ENCODE results near the gene SPSB1.

Gene SPSB1

DNA sequence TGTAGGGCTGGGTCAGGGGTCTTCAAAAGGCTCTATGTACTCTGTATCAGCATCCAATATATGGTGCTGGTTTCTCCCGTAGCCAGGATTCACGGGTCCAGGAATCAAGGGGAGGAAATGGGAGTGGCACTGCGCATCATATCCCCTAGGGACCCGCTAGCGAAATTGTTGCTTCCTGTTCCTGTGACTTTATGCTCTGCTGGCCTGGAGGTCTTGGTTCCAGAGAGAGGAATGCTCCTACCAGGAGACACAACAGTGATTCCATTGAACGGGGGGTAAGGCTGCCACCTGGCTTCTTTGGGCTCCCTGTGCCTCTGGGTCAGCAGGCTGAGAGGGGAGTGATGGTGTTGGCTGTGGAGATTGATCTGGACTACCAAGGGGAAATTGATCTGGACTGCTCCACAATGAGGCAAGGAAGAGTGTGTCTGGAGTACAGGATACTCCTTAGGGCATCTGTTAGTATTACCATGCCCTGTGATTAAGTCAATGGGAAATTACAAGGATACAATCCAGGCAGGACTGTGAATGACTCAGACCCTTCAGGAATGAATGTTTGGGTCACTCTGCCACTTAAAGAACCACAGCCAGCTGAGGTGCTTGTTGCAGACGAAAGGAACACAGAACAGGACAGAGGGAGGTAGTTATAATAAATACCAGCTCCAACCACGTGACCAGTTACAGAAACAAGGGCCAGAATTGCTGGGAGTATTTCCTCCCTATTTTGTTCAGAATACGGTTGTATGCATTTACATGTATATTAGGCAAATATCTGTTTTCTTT is 10.2 kb downstream of the SPSB1 start:
- H3K27ac ChIP-seq = no peak overlapping the region
- peaks cover 62% of the 10 kb centered on the region for H3K79me2 ChIP-seq (ENCODE audit: insufficient read depth, low read depth)
- no peak overlapping the region for H2AFZ ChIP-seq (ENCODE audit: low read depth)
- H3K4me3 ChIP-seq (IDR thresholded peaks at IDR 0.05; ENCODE audit: insufficient read depth, low read depth, low read length) = no peak overlapping the region
- no peak overlapping the region for H3K9ac ChIP-seq
- H4K20me1 ChIP-seq (ENCODE audit: insufficient read depth) = no peaks in the 10 kb centered on the region
- H3K27me3 ChIP-seq (ENCODE audit: insufficient read depth, low read depth) = no peaks in the 10 kb centered on the region
- peaks cover 7% of the 10 kb centered on the region for H3K4me1 ChIP-seq (ENCODE audit: low read depth, poor library complexity, severe bottlenecking)
- no peaks in the 10 kb centered on the region for H3K36me3 ChIP-seq (ENCODE audit: insufficient read depth)
- TF ChIP-seq, protein P1, sequence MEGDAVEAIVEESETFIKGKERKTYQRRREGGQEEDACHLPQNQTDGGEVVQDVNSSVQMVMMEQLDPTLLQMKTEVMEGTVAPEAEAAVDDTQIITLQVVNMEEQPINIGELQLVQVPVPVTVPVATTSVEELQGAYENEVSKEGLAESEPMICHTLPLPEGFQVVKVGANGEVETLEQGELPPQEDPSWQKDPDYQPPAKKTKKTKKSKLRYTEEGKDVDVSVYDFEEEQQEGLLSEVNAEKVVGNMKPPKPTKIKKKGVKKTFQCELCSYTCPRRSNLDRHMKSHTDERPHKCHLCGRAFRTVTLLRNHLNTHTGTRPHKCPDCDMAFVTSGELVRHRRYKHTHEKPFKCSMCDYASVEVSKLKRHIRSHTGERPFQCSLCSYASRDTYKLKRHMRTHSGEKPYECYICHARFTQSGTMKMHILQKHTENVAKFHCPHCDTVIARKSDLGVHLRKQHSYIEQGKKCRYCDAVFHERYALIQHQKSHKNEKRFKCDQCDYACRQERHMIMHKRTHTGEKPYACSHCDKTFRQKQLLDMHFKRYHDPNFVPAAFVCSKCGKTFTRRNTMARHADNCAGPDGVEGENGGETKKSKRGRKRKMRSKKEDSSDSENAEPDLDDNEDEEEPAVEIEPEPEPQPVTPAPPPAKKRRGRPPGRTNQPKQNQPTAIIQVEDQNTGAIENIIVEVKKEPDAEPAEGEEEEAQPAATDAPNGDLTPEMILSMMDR (conservative IDR thresholded peaks at IDR 0.05; ENCODE audit: low read depth, low read length) = no peak
- H3K4me2 ChIP-seq = no peak overlapping the region

DNA sequence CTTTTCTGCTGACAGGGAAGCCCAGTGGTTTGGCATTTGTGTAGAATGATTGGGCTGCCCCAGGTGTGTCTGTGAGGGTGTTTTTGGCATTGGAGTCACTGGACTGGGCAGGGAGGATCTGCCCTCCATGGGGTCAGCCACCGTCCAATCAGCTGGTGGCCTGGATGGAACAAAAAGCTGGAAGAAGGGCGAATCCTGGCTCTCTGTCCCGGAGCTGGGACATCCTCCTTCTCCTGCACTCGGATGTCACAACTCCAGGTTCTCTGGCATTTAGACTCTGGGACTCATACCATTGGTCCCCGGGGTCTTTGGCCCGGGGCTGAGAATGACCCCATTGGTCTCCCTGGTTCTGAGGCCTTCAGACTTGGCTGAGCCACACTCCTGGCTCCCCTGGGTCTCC is 11.2 kb downstream of the SPSB1 start:
- H3K4me1 ChIP-seq (ENCODE audit: low read depth, poor library complexity, severe bottlenecking) = peaks cover 12% of the 10 kb centered on the region
- no peak overlapping the region for H2AFZ ChIP-seq (ENCODE audit: low read depth)
- H3K4me3 ChIP-seq (IDR thresholded peaks at IDR 0.05; ENCODE audit: insufficient read depth, low read depth, low read length) = no peak overlapping the region
- no peaks in the 10 kb centered on the region for H4K20me1 ChIP-seq (ENCODE audit: insufficient read depth)
- H3K36me3 ChIP-seq (ENCODE audit: insufficient read depth) = no peaks in the 10 kb centered on the region
- H3K27me3 ChIP-seq (ENCODE audit: insufficient read depth, low read depth) = no peaks in the 10 kb centered on the region
- no peak overlapping the region for H3K4me2 ChIP-seq
- TF ChIP-seq, protein P1 (conservative IDR thresholded peaks at IDR 0.05; ENCODE audit: low read depth, low read length) = no peak
- peaks cover 61% of the 10 kb centered on the region for H3K79me2 ChIP-seq (ENCODE audit: insufficient read depth, low read depth)
- no peak overlapping the region for H3K27ac ChIP-seq
- no peak overlapping the region for H3K9ac ChIP-seq

DNA sequence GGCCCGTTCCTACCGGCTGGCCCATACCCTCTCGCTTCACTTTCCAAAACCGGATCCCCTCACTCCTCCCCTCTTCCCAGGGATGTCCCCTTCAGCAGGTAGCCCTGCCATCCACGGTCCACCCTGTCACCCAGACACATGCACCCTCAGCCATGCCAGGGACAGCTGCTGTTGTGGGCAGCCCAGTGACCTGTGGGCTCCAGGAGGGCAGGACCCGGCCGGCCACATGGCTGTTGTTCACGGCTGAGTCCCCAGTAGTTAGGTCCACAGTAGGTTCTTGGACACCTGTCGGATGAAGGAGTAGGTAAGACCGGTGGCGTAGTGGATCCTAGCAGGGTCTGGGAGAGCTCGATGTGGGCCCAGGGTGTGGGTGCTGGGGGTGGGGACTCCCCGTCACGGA is 12.5 kb downstream of the SPSB1 start:
- H3K27ac ChIP-seq = no peak overlapping the region
- no peaks in the 10 kb centered on the region for H3K27me3 ChIP-seq (ENCODE audit: insufficient read depth, low read depth)
- H3K36me3 ChIP-seq (ENCODE audit: insufficient read depth) = no peaks in the 10 kb centered on the region
- H3K79me2 ChIP-seq (ENCODE audit: insufficient read depth, low read depth) = peaks cover 64% of the 10 kb centered on the region
- peaks cover 21% of the 10 kb centered on the region for H3K4me1 ChIP-seq (ENCODE audit: low read depth, poor library complexity, severe bottlenecking)
- no peak overlapping the region for H2AFZ ChIP-seq (ENCODE audit: low read depth)
- no peak overlapping the region for H3K4me3 ChIP-seq (IDR thresholded peaks at IDR 0.05; ENCODE audit: insufficient read depth, low read depth, low read length)
- no peaks in the 10 kb centered on the region for H4K20me1 ChIP-seq (ENCODE audit: insufficient read depth)
- H3K4me2 ChIP-seq = no peak overlapping the region
- no peak overlapping the region for H3K9ac ChIP-seq
- TF ChIP-seq, protein P1 (conservative IDR thresholded peaks at IDR 0.05; ENCODE audit: low read depth, low read length) = no peak

DNA sequence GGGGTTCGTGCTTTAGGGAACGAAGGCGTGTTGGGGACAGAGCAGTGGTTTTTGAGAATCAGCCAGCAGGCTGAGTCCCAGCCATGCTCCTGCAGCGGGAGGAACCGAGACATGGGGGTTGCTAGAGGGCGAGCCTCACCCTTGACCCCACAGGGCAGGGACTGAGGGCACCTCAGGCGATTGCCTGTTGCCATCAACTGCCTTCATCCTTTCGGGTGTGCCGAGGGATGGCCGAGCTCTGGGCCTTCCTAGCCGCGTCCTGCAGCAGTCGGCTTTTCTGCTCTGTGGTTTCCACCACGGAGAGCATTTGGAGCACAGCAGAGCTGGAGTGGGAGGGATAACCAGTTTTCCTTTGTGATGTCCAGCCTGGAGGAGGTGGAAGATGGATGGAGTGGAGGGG is 13.3 kb downstream of the SPSB1 start:
- peaks cover 22% of the 10 kb centered on the region for H3K4me1 ChIP-seq (ENCODE audit: low read depth, poor library complexity, severe bottlenecking)
- no peaks in the 10 kb centered on the region for H3K36me3 ChIP-seq (ENCODE audit: insufficient read depth)
- H3K9ac ChIP-seq = no peak overlapping the region
- H4K20me1 ChIP-seq (ENCODE audit: insufficient read depth) = no peaks in the 10 kb centered on the region
- no peak overlapping the region for H3K4me3 ChIP-seq (IDR thresholded peaks at IDR 0.05; ENCODE audit: insufficient read depth, low read depth, low read length)
- TF ChIP-seq, protein P1 (conservative IDR thresholded peaks at IDR 0.05; ENCODE audit: low read depth, low read length) = no peak
- H3K4me2 ChIP-seq = no peak overlapping the region
- no peak overlapping the region for H2AFZ ChIP-seq (ENCODE audit: low read depth)
- H3K27ac ChIP-seq = no peak overlapping the region
- H3K79me2 ChIP-seq (ENCODE audit: insufficient read depth, low read depth) = peaks cover 65% of the 10 kb centered on the region
- no peaks in the 10 kb centered on the region for H3K27me3 ChIP-seq (ENCODE audit: insufficient read depth, low read depth)

Data from KMS-11 (cell line).